ACC112 (cell line): ENCODE data around the gene STAC.
"Not testable (repeated sequence)": the region's sequence is repeated elsewhere in the genome, so short reads cannot be mapped to it uniquely, and the experiment has no call there.

Source experiments
- H2AFZ ChIP-seq: fragments of 200-600 bp; sonication (generic); one replicate; pipeline ENCODE4 v1.6.0; 2017; ENCODE audit warnings: antibody characterized with exemption, low read length; ENCODE audit not compliant: unreplicated experiment
- H3K27ac ChIP-seq: fragments of 200-600 bp; sonication (generic); 2 replicates; pipeline ENCODE4 v1.5.1; 2014; ENCODE audit warnings: low read depth, mild to moderate bottlenecking, antibody characterized with exemption, low read length, moderate library complexity
- H3K27me3 ChIP-seq: fragments of 200-600 bp; sonication (generic); 2 replicates; pipeline ENCODE4 v1.6.1; 2014; ENCODE audit warnings: mild to moderate bottlenecking, antibody characterized with exemption, low read length, moderate library complexity, mixed read lengths; ENCODE audit not compliant: insufficient read depth
- H3K36me3 ChIP-seq: fragments of 200-600 bp; sonication (generic); 2 replicates; pipeline ENCODE4 v1.6.1; 2016; ENCODE audit warnings: mild to moderate bottlenecking, antibody characterized with exemption, low read length, moderate library complexity, mixed read lengths; ENCODE audit not compliant: insufficient read depth
- H3K4me1 ChIP-seq: fragments of 200-600 bp; sonication (generic); one replicate; pipeline ENCODE4 v1.6.1; 2016; ENCODE audit warnings: low read length, mixed read lengths; ENCODE audit not compliant: insufficient read depth, unreplicated experiment, control insufficient read depth
- H3K4me3 ChIP-seq: fragments of 200-600 bp; sonication (generic); 2 replicates; pipeline ENCODE4 v1.5.1; 2014; ENCODE audit warnings: mild to moderate bottlenecking, low read depth, low read length
- H3K79me2 ChIP-seq: fragments of 200-600 bp; sonication (generic); one replicate; pipeline ENCODE4 v1.6.0; 2016; ENCODE audit warnings: low read length; ENCODE audit not compliant: control insufficient read depth, unreplicated experiment, insufficient read depth

STAC gene

GRCh38 chr3:36446276-36446675 lies 66.0 kb downstream of the STAC start:
- no peak overlapping the region for H3K27ac ChIP-seq
- no peak overlapping the region for H3K4me3 ChIP-seq
- H3K79me2 ChIP-seq = no peaks in the 10 kb centered on the region
- no peaks in the 10 kb centered on the region for H3K27me3 ChIP-seq
- H2AFZ ChIP-seq = no peak overlapping the region
- no peaks in the 10 kb centered on the region for H3K36me3 ChIP-seq
- H3K4me1 ChIP-seq = peaks cover 33% of the 10 kb centered on the region

GRCh38 chr3:36447061-36447460 lies 66.8 kb downstream of the STAC start:
- H2AFZ ChIP-seq = no peak overlapping the region
- no peak overlapping the region for H3K4me3 ChIP-seq
- peaks cover 33% of the 10 kb centered on the region for H3K4me1 ChIP-seq
- no peaks in the 10 kb centered on the region for H3K36me3 ChIP-seq
- no peak overlapping the region for H3K27ac ChIP-seq
- H3K27me3 ChIP-seq = no peaks in the 10 kb centered on the region
- no peaks in the 10 kb centered on the region for H3K79me2 ChIP-seq

GRCh38 chr3:36451816-36452215 lies 71.5 kb downstream of the STAC start:
- H2AFZ ChIP-seq = no peak overlapping the region
- no peak overlapping the region for H3K4me3 ChIP-seq
- H3K27ac ChIP-seq = no peak overlapping the region
- 0 out of 2 replicates have a peak, but pooled peaks cover 11% of the 10 kb centered on the region for H3K36me3 ChIP-seq
- H3K27me3 ChIP-seq = no peaks in the 10 kb centered on the region
- no peaks in the 10 kb centered on the region for H3K79me2 ChIP-seq
- H3K4me1 ChIP-seq = peaks cover 6% of the 10 kb centered on the region

- H3K79me2 ChIP-seq, H3K27ac ChIP-seq, H3K4me3 ChIP-seq, H3K27me3 ChIP-seq, H3K4me1 ChIP-seq, H2AFZ ChIP-seq: not testable (repeated sequence)
- 0 out of 2 replicates have a peak, but pooled peaks cover 13% of the 10 kb centered on the region for H3K36me3 ChIP-seq
These were observed 72.9 kb downstream of the STAC start for GRCh38 chr3:36453213-36453612.

GRCh38 chr3:36453896-36454295 lies 73.6 kb downstream of the STAC start:
- H2AFZ ChIP-seq, H3K79me2 ChIP-seq, H3K27me3 ChIP-seq, H3K4me1 ChIP-seq, H3K27ac ChIP-seq, H3K4me3 ChIP-seq: not testable (repeated sequence)
- H3K36me3 ChIP-seq = 0 out of 2 replicates have a peak, but pooled peaks cover 13% of the 10 kb centered on the region

GRCh38 chr3:36455406-36455805 lies 75.1 kb downstream of the STAC start:
- Histone ChIP-seq H3K36me3 (0 out of 2 replicates have a peak, but pooled peaks cover 16% of the 10 kb centered on the region), H3K79me2 (no peaks in the 10 kb centered on the region), H3K4me3 (no peak overlapping the region), H3K27ac (no peak overlapping the region), H3K27me3 (no peaks in the 10 kb centered on the region), H3K4me1 (no peaks in the 10 kb centered on the region), H2AFZ (no peak overlapping the region)

GRCh38 chr3:36456784-36457183 lies 76.5 kb downstream of the STAC start:
- Histone ChIP-seq H3K27ac (no peak overlapping the region), H3K27me3 (no peaks in the 10 kb centered on the region), H3K4me1 (no peaks in the 10 kb centered on the region), H3K79me2 (no peaks in the 10 kb centered on the region), H3K4me3 (no peak overlapping the region), H2AFZ (no peak overlapping the region), H3K36me3 (0 out of 2 replicates have a peak, but pooled peaks cover 16% of the 10 kb centered on the region)

- Histone ChIP-seq H2AFZ (no peak overlapping the region), H3K27ac (no peak overlapping the region), H3K4me3 (no peak overlapping the region), H3K79me2 (no peaks in the 10 kb centered on the region), H3K4me1 (no peaks in the 10 kb centered on the region), H3K27me3 (no peaks in the 10 kb centered on the region), H3K36me3 (0 out of 2 replicates have a peak, but pooled peaks cover 14% of the 10 kb centered on the region)
These were observed 77.4 kb downstream of the STAC start for GRCh38 chr3:36457667-36458066.

GRCh38 chr3:36459177-36459576 lies 78.9 kb downstream of the STAC start:
- no peaks in the 10 kb centered on the region for H3K27me3 ChIP-seq
- H3K4me3 ChIP-seq = no peak overlapping the region
- no peak overlapping the region for H3K27ac ChIP-seq
- no peaks in the 10 kb centered on the region for H3K4me1 ChIP-seq
- no peaks in the 10 kb centered on the region for H3K79me2 ChIP-seq
- H3K36me3 ChIP-seq = 0 out of 2 replicates have a peak, but pooled peaks cover 11% of the 10 kb centered on the region
- no peak overlapping the region for H2AFZ ChIP-seq

GRCh38 chr3:36461597-36461996 lies 81.3 kb downstream of the STAC start:
- Histone ChIP-seq H3K4me3 (no peak overlapping the region), H2AFZ (no peak overlapping the region), H3K36me3 (peaks cover 12% of the 10 kb centered on the region; the same call in 1 of the 2 replicates), H3K27me3 (no peaks in the 10 kb centered on the region), H3K27ac (no peak overlapping the region), H3K4me1 (no peaks in the 10 kb centered on the region), H3K79me2 (no peaks in the 10 kb centered on the region)

GRCh38 chr3:36472045-36472444 lies 91.7 kb downstream of the STAC start:
- not testable (repeated sequence) for H3K27me3 ChIP-seq, H3K79me2 ChIP-seq, H3K36me3 ChIP-seq, H2AFZ ChIP-seq, H3K4me1 ChIP-seq, H3K4me3 ChIP-seq, H3K27ac ChIP-seq
